ENCODE data around the gene POFUT2.

The POFUT2 gene

DNA sequence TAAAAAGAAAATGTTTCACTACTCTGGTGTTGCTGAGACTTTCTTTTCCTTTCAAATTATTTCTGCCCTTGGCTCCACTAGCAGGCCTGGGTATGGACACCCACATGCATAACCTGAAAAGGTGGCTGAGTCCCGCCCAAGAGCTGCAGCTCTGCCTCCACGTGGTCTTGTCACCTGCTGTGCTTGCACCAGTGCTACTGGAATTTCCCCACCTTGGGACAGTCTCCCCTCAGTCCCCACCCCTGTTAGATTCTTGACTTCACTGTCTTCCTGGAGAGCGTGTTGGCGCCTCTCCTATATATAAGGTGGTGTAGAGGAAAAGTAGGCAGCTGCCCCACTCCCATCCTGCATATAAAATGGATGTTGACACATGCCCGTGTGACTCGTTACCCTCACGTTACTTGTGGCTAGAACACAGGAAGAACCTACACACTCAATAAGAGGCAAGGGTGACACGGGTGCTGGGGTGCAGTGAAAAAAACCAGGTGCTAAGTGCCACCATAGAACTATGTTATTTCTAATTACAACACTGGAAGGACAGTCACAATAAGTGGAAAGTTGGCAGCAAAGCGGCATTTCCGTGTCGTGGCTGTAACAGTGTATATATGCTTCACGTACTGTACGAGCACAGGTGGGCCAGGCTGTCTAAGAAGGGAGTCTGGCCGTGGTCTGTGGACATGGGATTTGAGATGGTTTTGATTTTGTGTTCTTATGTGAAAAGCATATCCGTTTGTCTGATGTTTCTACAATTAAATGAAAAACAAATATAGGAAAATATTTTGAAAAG is 61.0 kb downstream of the POFUT2 start:
- Mint-ChIP-seq H3K9me3 (no peaks in the 10 kb centered on the region), H3K4me1 (ENCODE audit: low read depth) (no peaks in the 10 kb centered on the region), H3K27ac (no peak overlapping the region), H3K4me3 (no peak overlapping the region), H3K27me3 (peaks cover 27% of the 10 kb centered on the region), H3K36me3 (ENCODE audit: low read depth) (no peaks in the 10 kb centered on the region)
- intact Hi-C loops (cut with micrococcal nuclease), result no loop called here

DNA sequence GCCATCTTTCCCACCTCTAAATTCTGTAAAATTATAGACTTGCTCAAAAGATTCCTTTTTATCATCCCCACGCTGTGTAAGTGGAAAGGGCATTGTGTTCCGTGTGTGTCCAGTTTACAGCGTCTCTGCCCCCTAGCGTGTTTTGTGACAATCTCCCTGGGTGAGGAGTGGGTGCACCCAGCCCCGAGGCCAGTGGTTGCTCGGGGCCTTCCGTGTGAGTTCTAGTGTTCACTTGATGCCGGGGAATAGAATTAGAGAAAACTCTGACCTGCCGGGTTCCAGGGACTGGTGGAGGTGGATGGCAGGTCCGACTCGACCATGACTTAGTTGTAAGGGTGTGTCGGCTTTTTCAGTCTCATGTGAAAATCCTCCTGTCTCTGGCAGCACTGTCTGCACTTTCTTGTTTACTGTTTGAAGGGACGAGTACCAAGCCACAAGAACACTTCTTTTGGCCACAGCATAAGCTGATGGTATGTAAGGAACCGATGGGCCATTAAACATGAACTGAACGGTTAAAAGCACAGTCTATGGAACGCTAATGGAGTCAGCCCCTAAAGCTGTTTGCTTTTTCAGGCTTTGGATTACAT is 61.9 kb downstream of the POFUT2 start:
- no peaks in the 10 kb centered on the region for H3K36me3 Mint-ChIP-seq (ENCODE audit: low read depth)
- H3K9me3 Mint-ChIP-seq, result no peaks in the 10 kb centered on the region
- intact Hi-C loops (cut with micrococcal nuclease), result no loop called here
- no peak overlapping the region for H3K27ac Mint-ChIP-seq
- peaks cover 27% of the 10 kb centered on the region for H3K27me3 Mint-ChIP-seq
- no peak overlapping the region for H3K4me3 Mint-ChIP-seq
- no peaks in the 10 kb centered on the region for H3K4me1 Mint-ChIP-seq (ENCODE audit: low read depth)

DNA sequence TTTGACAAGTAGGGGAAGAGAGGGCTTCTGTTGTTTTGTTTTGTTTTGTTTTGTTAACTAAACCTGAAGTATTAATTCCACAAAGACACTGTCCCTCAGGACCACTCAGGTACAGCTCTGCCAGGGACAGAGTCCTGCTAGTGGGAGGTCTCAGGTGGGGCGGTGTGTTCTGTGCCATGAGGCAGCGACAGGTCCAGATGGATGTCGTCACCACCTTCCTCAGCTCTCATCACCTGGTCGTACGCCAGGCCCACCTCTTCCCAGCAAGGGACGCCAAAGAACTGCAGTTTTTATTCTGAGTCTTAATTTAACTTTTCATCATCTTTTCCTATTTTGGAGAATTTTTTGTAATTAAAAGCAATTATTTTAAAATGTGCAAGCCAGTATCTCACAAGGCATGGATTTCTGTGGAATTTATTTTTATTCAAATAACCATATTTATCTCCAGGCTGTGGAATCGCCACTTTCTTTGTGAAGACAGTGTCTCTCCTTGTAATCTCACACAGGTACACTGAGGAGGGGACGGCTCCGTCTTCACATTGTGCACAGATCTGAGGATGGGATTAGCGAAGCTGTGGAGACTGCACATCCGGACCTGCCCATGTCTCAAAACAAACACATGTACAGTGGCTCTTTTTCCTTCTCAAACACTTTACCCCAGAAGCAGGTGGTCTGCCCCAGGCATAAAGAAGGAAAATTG is 62.5 kb downstream of the POFUT2 start:
- intact Hi-C loops (cut with micrococcal nuclease), result no loop called here
- H3K27ac Mint-ChIP-seq, result no peak overlapping the region
- H3K36me3 Mint-ChIP-seq (ENCODE audit: low read depth), result no peaks in the 10 kb centered on the region
- peaks cover 28% of the 10 kb centered on the region for H3K27me3 Mint-ChIP-seq
- no peaks in the 10 kb centered on the region for H3K9me3 Mint-ChIP-seq
- H3K4me1 Mint-ChIP-seq (ENCODE audit: low read depth), result no peaks in the 10 kb centered on the region
- no peak overlapping the region for H3K4me3 Mint-ChIP-seq

- no peaks in the 10 kb centered on the region for H3K4me1 Mint-ChIP-seq (ENCODE audit: low read depth)
- H3K27me3 Mint-ChIP-seq, result peaks cover 29% of the 10 kb centered on the region
- no peak overlapping the region for H3K27ac Mint-ChIP-seq
- intact Hi-C loops (cut with micrococcal nuclease), result no loop called here
- H3K9me3 Mint-ChIP-seq, result no peaks in the 10 kb centered on the region
- no peak overlapping the region for H3K4me3 Mint-ChIP-seq
- no peaks in the 10 kb centered on the region for H3K36me3 Mint-ChIP-seq (ENCODE audit: low read depth)
These were observed 63.3 kb downstream of the POFUT2 start for GRCh38 chr21:45224189-45224938.

GRCh38 chr21:45223236-45224185 is 64.2 kb downstream of the POFUT2 start:
- Mint-ChIP-seq H3K4me1 (ENCODE audit: low read depth) (no peaks in the 10 kb centered on the region), H3K4me3 (no peak overlapping the region), H3K36me3 (ENCODE audit: low read depth) (no peaks in the 10 kb centered on the region), H3K27ac (no peak overlapping the region), H3K9me3 (no peaks in the 10 kb centered on the region), H3K27me3 (peaks cover 27% of the 10 kb centered on the region)
- intact Hi-C loops (cut with micrococcal nuclease), result no loop called here

DNA sequence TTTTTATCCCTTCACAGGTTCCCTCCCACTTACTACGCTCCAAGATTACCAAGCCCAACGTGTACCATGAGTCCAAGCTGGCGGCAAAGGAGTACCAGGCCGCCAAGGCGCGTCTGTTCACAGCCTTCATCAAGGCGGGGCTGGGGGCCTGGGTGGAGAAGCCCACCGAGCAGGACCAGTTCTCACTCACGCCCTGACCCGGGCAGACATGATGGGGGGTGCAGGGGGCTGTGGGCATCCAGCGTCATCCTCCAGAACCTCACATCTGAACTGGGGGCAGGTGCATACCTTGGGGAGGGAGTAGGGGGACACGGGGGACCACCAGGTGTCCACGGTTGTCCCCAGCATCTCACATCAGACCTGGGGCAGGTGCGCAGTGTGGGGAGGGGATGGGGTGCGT is 65.7 kb downstream of the POFUT2 start:
- H3K9me3 Mint-ChIP-seq, result peaks cover 8% of the 10 kb centered on the region
- no peaks in the 10 kb centered on the region for H3K4me1 Mint-ChIP-seq (ENCODE audit: low read depth)
- H3K27ac Mint-ChIP-seq, result no peak overlapping the region
- intact Hi-C loops (cut with micrococcal nuclease), result no loop called here
- peaks cover 29% of the 10 kb centered on the region for H3K27me3 Mint-ChIP-seq
- no peaks in the 10 kb centered on the region for H3K36me3 Mint-ChIP-seq (ENCODE audit: low read depth)
- H3K4me3 Mint-ChIP-seq, result no peak overlapping the region

GRCh38 chr21:45220714-45221490 is 66.8 kb downstream of the POFUT2 start:
- Mint-ChIP-seq H3K27me3 (peaks cover 23% of the 10 kb centered on the region), H3K27ac (no peak overlapping the region)

DNA sequence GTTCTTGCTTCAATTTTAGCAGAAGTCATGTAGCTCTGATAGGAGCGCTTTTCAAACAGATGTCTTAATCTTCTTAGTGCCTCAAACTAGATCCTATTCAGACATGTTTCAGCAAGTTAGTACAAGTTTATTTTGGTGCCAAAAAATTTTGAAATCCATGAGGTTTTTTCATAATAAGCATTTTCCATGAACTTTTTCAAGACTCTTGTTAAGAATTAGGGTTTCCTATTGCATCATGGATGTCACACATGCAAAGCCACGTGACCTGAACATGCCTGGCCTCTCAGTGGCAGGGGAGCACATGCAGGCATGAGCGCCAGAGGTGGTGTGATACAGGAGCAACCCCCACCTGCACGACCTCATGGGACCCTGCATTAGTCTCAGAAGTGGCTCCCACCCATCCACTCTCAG is 67.6 kb downstream of the POFUT2 start:
- no peak overlapping the region for H3K4me3 Mint-ChIP-seq
- no peaks in the 10 kb centered on the region for H3K4me1 Mint-ChIP-seq (ENCODE audit: low read depth)
- peaks cover 20% of the 10 kb centered on the region for H3K27me3 Mint-ChIP-seq
- H3K36me3 Mint-ChIP-seq (ENCODE audit: low read depth), result no peaks in the 10 kb centered on the region
- H3K9me3 Mint-ChIP-seq, result peaks cover 12% of the 10 kb centered on the region
- intact Hi-C loops (cut with micrococcal nuclease), result no loop called here
- no peak overlapping the region for H3K27ac Mint-ChIP-seq

More at GRCh38 chr21:45220714-45221490, 66.8 kb downstream of the POFUT2 start:
- no peaks in the 10 kb centered on the region for H3K4me1 Mint-ChIP-seq (ENCODE audit: low read depth)
- no peak overlapping the region for H3K4me3 Mint-ChIP-seq
- H3K9me3 Mint-ChIP-seq, result peaks cover 12% of the 10 kb centered on the region
- no peaks in the 10 kb centered on the region for H3K36me3 Mint-ChIP-seq (ENCODE audit: low read depth)
- intact Hi-C loops (cut with micrococcal nuclease), result no loop called here

DNA sequence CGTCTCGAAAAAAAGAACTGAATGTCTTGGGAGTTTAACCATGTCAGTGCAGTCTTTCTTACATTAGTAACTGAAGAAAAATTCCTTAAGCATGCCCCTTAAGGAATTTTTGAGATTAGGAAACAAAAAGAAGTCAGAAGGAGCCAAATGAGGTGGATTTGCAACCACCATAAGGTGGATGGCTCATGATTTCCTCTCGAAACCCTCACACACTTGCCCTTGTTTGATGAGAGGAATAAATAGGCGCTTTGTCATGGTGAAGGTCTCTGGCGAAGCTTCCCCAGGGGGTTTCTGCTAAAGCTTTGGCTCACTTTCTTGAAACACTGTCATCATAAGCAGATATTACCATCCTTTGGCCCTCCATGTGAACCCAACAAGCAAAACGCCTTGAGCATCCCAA is 68.2 kb downstream of the POFUT2 start:
- no peaks in the 10 kb centered on the region for H3K36me3 Mint-ChIP-seq (ENCODE audit: low read depth)
- peaks cover 12% of the 10 kb centered on the region for H3K9me3 Mint-ChIP-seq
- H3K4me3 Mint-ChIP-seq, result no peak overlapping the region
- H3K27me3 Mint-ChIP-seq, result peaks cover 20% of the 10 kb centered on the region
- H3K27ac Mint-ChIP-seq, result no peak overlapping the region
- H3K4me1 Mint-ChIP-seq (ENCODE audit: low read depth), result no peaks in the 10 kb centered on the region
- intact Hi-C loops (cut with micrococcal nuclease), result loop anchor here (10.0 kb wide), 1 partner anchor 65 kb away; no protein-coding TSS in a partner anchor

- intact Hi-C loops (cut with micrococcal nuclease), result loop anchor here (10.0 kb wide), 1 partner anchor 62 kb away; no protein-coding TSS in a partner anchor
- Mint-ChIP-seq H3K4me1 (ENCODE audit: low read depth) (no peaks in the 10 kb centered on the region), H3K27me3 (peaks cover 28% of the 10 kb centered on the region), H3K36me3 (ENCODE audit: low read depth) (no peaks in the 10 kb centered on the region), H3K9me3 (peaks cover 12% of the 10 kb centered on the region), H3K27ac (no peak overlapping the region), H3K4me3 (no peak overlapping the region)
These were observed 70.7 kb downstream of the POFUT2 start for GRCh38 chr21:45217010-45217409.

- Mint-ChIP-seq H3K4me3 (no peak overlapping the region), H3K27ac (no peak overlapping the region), H3K9me3 (peaks cover 12% of the 10 kb centered on the region), H3K4me1 (ENCODE audit: low read depth) (peaks cover 10% of the 10 kb centered on the region), H3K27me3 (peaks cover 32% of the 10 kb centered on the region), H3K36me3 (ENCODE audit: low read depth) (no peaks in the 10 kb centered on the region)
- intact Hi-C loops (cut with micrococcal nuclease), result loop anchor here (10.0 kb wide), 1 partner anchor 60 kb away; no protein-coding TSS in a partner anchor
These were observed 72.5 kb downstream of the POFUT2 start for GRCh38 chr21:45215213-45215612.
